PC-9 (cell line): Measurements from ENCODE around the gene ATP11A. TPM values are rescaled to one million over a fixed set of nuclear protein-coding genes. Genes with fewer than 3 reads are reported as not detected.
A peak's percentile ranks its signal among the peaks of the same experiment; 100 is the strongest.

Experiments used
- BruUV-seq: library from RNA; stranded (reverse); fragments of 400-500 nt; replicated peaks from 2 replicates; lab custom pipeline; 2021; lab: Mats Ljungman, UMichigan
- CTCF ChIA-PET: fragments of 300-600 bp; sonication (Branson Sonifier 250); formaldehyde crosslinking; loops from one replicate; lab custom pipeline; 2022; ENCODE audit warnings: antibody characterized with exemption; lab: Charles Lee
- POLR2A ChIA-PET: fragments of 300-600 bp; sonication (Branson Sonifier 250); formaldehyde crosslinking; loops from one replicate; lab custom pipeline; 2022; ENCODE audit warnings: antibody characterized with exemption; ENCODE audit not compliant: unreplicated experiment; lab: Charles Lee
- DNase-seq, 2 experiments: peaks; one replicate each; pipeline versions ENCODE4 v3.0.0 to v3.0.0-alpha.2; 2015 to 2022; ENCODE audit warnings: mixed read lengths in 1 of 2
- H2AFZ ChIP-seq: fragments of 200-600 bp; sonication (generic); 2 replicates; pipeline ENCODE4 v1.8.1; 2017; ENCODE audit warnings: antibody characterized with exemption
- H3F3A ChIP-seq: fragments of 200-600 bp; sonication (generic); 2 replicates; pipeline ENCODE4 v1.8.1; 2017; ENCODE audit warnings: antibody characterized with exemption, mild to moderate bottlenecking, low read depth; ENCODE audit not compliant: insufficient read depth
- H3K27ac ChIP-seq: fragments of 200-600 bp; sonication (generic); 2 replicates; pipeline ENCODE4 v1.6.1; 2016; ENCODE audit warnings: mixed run types
- H3K27me3 ChIP-seq: fragments of 200-600 bp; sonication (generic); 2 replicates; pipeline ENCODE4 v1.6.1; 2016; ENCODE audit warnings: low read depth, mixed run types; ENCODE audit not compliant: insufficient read depth
- H3K36me3 ChIP-seq: fragments of 200-600 bp; sonication (generic); 2 replicates; pipeline ENCODE4 v1.6.1; 2016; ENCODE audit warnings: low read depth, mixed run types
- H3K4me1 ChIP-seq: fragments of 200-600 bp; sonication (generic); replicated peaks from 2 replicates; pipeline ENCODE4 v1.6.1; 2016; ENCODE audit warnings: mixed run types; ENCODE audit not compliant: insufficient read depth
- H3K4me2 ChIP-seq: fragments of 200-600 bp; sonication (generic); 2 replicates; pipeline ENCODE4 v1.6.1; 2017; ENCODE audit warnings: mixed run types
- H3K4me3 ChIP-seq: fragments of 200-600 bp; sonication (generic); 2 replicates; pipeline ENCODE4 v1.6.1; 2016; ENCODE audit warnings: mixed run types
- H3K79me2 ChIP-seq: fragments of 200-600 bp; sonication (generic); 2 replicates; pipeline ENCODE4 v1.6.1; 2017; ENCODE audit warnings: low read depth, mixed run types
- H3K9me2 ChIP-seq: fragments of 200-600 bp; sonication (generic); 2 replicates; pipeline ENCODE4 v1.8.1; 2017; ENCODE audit warnings: mild to moderate bottlenecking; ENCODE audit not compliant: insufficient read depth
- H3K9me3 ChIP-seq: fragments of 200-600 bp; sonication (generic); 2 replicates; pipeline ENCODE4 v1.8.1; 2016; ENCODE audit warnings: low read depth; ENCODE audit not compliant: insufficient read depth
- H4K20me1 ChIP-seq: fragments of 200-600 bp; sonication (generic); 2 replicates; pipeline ENCODE4 v1.8.1; 2017; ENCODE audit not compliant: insufficient read depth
- EZH2 ChIP-seq: fragments of 200-600 bp; sonication (generic); IDR thresholded peaks from 2 replicates; pipeline ENCODE4 v1.8.0; 2017; ENCODE audit warnings: antibody characterized with exemption, low read depth
- intact Hi-C: fragments of 100-400 bp; cut with micrococcal nuclease; formaldehyde crosslinking; loops from one replicate; pipeline ENCODE4 v1.10.0; 2022; ENCODE audit not compliant: unreplicated experiment
- total RNA-seq: library from RNA; stranded (reverse); gene quantifications from 2 replicates; pipeline ENCODE4 v1.2.3, GENCODE V29; 2021
- TF ChIP-seq, protein P1 (sequence below): fragments of 200-600 bp; sonication (generic); conservative IDR thresholded peaks from 2 replicates; pipeline ENCODE4 v1.6.1; 2017; ENCODE audit warnings: mixed run types, antibody characterized with exemption, mild to moderate bottlenecking, moderate library complexity

The ATP11A gene
- total RNA-seq, 1 experiment from 2014 or later: 92.2 TPM

GRCh38 chr13:112873851-112874750 is 184.3 kb downstream of the ATP11A start:
- Histone ChIP-seq H3K4me2 (no peak overlapping the region), H3K27me3 (no peaks in the 10 kb centered on the region), H3K9me2 (no peaks in the 10 kb centered on the region), H3K4me3 (no peak overlapping the region), H2AFZ (no peak overlapping the region), H3K9me3 (0 out of 2 replicates have a peak, but pooled peaks cover 3% of the 10 kb centered on the region), H3K27ac (no peak overlapping the region), H3F3A (peaks cover 27% of the 10 kb centered on the region), H3K4me1 (no peaks in the 10 kb centered on the region), H3K36me3 (peaks cover 31% of the 10 kb centered on the region), H3K79me2 (no peaks in the 10 kb centered on the region), H4K20me1 (peaks cover 5% of the 10 kb centered on the region; the same call in 1 of the 2 replicates)
- BruUV-seq: no TSS peak
- POLR2A ChIA-PET: no interaction called here
- intact Hi-C loops: loop anchor here (2.0 kb wide), 1 partner anchor 267 kb away; no protein-coding TSS in a partner anchor
- CTCF ChIA-PET: interaction anchor here (0.6 to 0.7 kb wide), 2 partner anchors 358 to 380 kb away, joined by 3 to 4 read pairs; no protein-coding TSS in a partner anchor
- TF ChIP-seq, protein P1, sequence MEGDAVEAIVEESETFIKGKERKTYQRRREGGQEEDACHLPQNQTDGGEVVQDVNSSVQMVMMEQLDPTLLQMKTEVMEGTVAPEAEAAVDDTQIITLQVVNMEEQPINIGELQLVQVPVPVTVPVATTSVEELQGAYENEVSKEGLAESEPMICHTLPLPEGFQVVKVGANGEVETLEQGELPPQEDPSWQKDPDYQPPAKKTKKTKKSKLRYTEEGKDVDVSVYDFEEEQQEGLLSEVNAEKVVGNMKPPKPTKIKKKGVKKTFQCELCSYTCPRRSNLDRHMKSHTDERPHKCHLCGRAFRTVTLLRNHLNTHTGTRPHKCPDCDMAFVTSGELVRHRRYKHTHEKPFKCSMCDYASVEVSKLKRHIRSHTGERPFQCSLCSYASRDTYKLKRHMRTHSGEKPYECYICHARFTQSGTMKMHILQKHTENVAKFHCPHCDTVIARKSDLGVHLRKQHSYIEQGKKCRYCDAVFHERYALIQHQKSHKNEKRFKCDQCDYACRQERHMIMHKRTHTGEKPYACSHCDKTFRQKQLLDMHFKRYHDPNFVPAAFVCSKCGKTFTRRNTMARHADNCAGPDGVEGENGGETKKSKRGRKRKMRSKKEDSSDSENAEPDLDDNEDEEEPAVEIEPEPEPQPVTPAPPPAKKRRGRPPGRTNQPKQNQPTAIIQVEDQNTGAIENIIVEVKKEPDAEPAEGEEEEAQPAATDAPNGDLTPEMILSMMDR: peak; percentile 95
- no peak for TF ChIP-seq EZH2
- DNase-seq: peak in 1 of 2 experiments; percentile 60

- Histone ChIP-seq H3K36me3 (peaks cover 31% of the 10 kb centered on the region), H3K9me2 (no peaks in the 10 kb centered on the region), H3K4me2 (no peak overlapping the region), H3K79me2 (no peaks in the 10 kb centered on the region), H3K9me3 (0 out of 2 replicates have a peak, but pooled peaks cover 3% of the 10 kb centered on the region), H3K27me3 (no peaks in the 10 kb centered on the region), H4K20me1 (peaks cover 5% of the 10 kb centered on the region; the same call in 1 of the 2 replicates), H3K4me1 (no peaks in the 10 kb centered on the region), H3K27ac (no peak overlapping the region), H3K4me3 (no peak overlapping the region), H3F3A (peaks cover 29% of the 10 kb centered on the region), H2AFZ (no peak overlapping the region)
- no peak for DNase-seq
- BruUV-seq: no TSS peak
- POLR2A ChIA-PET: no interaction called here
- no peak for TF ChIP-seq EZH2
- TF ChIP-seq, protein P1: no peak; the same call in 1 of the 2 replicates
- CTCF ChIA-PET: interaction anchor here (0.6 kb wide), 1 partner anchor 381 kb away, joined by 3 read pairs; no protein-coding TSS in a partner anchor
- intact Hi-C loops: loop anchor here (2.0 kb wide), 1 partner anchor 268 kb away; no protein-coding TSS in a partner anchor
Observed at GRCh38 chr13:112874751-112875300, 185.0 kb downstream of the ATP11A start.

DNA sequence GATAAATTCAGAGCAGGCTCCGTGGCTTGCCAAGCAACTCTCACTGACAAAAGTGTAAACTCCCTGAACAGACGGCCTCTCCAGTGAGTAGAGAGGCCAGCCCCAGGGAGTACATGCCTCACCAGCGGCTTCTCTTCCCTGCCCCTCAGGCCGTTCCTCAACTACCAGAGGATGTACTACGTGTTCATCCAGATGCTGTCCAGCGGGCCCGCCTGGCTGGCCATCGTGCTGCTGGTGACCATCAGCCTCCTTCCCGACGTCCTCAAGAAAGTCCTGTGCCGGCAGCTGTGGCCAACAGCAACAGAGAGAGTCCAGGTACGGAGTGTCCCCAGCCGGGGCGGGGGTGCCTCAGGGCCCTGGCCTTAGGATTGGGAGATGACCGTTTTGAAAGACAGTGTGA is 185.8 kb downstream of the ATP11A start:
- intact Hi-C loops: loop anchor here (2.0 kb wide), 1 partner anchor 269 kb away; no protein-coding TSS in a partner anchor
- POLR2A ChIA-PET: no interaction called here

More for the DNA sequence above, 185.8 kb downstream of the ATP11A start:
- TF ChIP-seq EZH2: no peak
- TF ChIP-seq, protein P1: no peak
- no peaks in the 10 kb centered on the region for H3K4me1 ChIP-seq
- no peaks in the 10 kb centered on the region for H3K79me2 ChIP-seq
- no peaks in the 10 kb centered on the region for H3K9me2 ChIP-seq
- no TSS peak for BruUV-seq
- peaks cover 5% of the 10 kb centered on the region; the same call in 1 of the 2 replicates for H4K20me1 ChIP-seq
- H3K27me3 ChIP-seq: no peaks in the 10 kb centered on the region
- H3K36me3 ChIP-seq: peaks cover 31% of the 10 kb centered on the region
- no peak for DNase-seq
- H2AFZ ChIP-seq: no peak overlapping the region
- peaks cover 29% of the 10 kb centered on the region for H3F3A ChIP-seq
- H3K4me2 ChIP-seq: no peak overlapping the region
- CTCF ChIA-PET: no interaction called here
- H3K27ac ChIP-seq: no peak overlapping the region
- 0 out of 2 replicates have a peak, but pooled peaks cover 3% of the 10 kb centered on the region for H3K9me3 ChIP-seq
- H3K4me3 ChIP-seq: no peak overlapping the region
